ENCODE data around the gene TEX36.
"Not testable (repeated sequence)": the region's sequence is repeated elsewhere in the genome, so short reads cannot be mapped to it uniquely, and the experiment has no call there.

The TEX36 gene

GRCh38 chr10:125628104-125629049 lies 54.6 kb downstream of the TEX36 start:
- no peak for DNase-seq

DNA sequence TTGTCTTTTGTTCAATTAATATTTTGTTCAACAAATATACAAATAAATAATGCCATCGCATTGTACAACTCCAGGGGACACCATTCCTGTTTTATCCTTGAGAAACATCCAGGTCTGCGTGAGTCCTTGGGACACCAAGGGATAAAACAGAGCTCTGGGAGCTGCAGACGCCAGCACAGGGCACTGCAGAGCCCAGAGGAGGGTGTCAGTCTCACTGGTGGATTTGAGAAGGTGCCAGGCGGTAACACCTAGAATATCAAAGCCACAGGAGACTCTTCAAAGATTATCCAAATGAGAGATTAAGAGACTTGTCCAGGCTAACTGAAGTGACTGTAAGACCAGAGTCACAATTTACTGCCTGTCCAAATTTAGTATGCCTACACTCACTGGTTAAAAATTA lies 55.3 kb downstream of the TEX36 start:
- no peak for DNase-seq

DNA sequence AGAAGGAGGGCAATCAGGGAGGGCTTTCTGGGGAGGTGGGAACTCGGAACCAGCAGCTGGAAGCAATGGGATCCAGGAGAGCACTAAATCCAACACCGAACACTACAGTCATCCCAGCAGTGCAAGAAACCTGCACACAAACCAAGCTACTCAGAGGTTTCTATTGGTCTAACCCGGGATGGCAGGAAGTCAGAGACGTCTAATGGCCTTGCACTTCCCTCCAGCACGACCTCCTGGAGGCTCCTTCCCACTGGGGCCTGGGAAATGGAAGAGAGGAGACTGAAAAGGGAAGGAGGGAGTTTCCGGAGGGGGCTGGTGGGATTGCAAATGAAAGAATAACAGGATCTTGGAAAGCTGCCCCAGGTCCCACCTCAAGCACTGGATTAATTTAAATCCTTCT lies 56.3 kb downstream of the TEX36 start:
- DNase-seq, result no peak

DNA sequence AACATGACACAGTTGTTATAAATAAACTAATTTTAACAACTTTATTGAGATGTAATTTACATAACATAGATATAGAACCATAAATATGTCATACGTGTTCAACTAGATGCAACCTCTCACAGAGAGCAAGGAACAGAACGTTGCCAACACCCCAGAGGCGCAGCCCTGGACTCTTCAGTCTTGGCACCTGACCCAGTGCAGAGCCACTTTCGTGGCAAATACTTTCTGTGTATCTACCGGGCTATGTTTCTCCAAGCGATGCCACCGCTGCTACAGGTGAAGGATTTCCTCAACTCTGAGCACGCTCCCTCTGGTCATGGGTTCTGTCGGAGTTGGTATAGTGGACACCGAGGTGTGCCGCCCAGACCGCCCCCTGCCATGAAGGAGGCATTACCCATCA lies 57.4 kb downstream of the TEX36 start:
- DNase-seq, result no peak

DNA sequence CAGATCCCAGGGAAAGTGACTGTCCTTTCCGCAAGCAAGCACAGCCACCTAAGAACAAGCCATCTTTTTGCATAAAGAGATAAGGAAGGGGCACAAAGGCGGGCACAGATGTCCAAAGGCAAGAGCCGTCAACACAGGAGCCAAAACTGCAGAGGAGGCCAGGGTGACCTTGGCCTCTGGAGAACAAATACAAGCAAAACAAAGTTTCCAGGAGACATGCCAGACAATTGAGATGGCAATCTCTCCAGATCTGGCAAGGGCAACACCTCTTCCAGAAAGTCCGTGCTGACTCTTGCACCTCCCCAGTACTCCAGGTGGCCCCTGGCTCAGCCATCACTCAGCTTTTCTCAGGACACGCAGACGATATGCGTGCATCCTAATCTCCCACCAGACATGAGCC lies 58.2 kb downstream of the TEX36 start:
- DNase-seq, result no peak

DNA sequence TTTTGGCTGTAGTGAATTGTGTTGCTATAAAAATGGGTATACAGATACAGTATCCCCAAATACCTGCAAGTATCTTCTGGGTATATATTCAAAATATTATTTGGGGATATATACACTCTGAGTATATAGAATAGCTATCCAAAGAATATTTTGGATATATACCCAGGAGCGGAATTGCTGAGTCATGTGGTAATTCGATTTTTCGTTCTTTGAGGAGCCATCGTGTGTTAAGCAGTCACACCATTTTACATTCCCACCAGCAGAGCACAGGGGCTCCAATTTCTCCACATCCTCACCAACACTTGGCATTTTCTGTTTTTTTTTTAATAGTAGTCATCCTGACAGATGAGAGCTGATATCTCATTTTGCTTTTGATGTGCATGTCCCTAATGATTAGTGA lies 61.9 kb downstream of the TEX36 start:
- no peak for DNase-seq

DNA sequence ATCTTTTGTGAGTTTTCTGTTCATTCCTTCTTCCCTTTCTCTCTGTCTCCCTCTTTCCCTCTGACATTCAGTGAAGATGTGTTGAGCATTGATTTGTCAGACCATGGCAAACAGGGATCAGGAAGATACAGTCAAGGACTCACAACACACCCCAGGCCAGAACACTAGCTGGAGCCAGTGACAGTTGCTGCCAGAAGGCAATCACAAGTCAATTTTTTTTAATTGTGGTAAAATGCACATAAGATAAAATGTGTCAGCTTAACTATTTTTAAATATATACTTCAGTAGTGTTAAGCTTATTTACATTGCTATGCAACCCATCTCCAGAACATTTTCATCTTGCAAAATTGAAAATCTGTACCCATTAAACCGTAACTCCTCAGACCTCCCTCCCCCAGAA lies 62.6 kb downstream of the TEX36 start:
- no peak for DNase-seq

GRCh38 chr10:125613062-125613461 lies 69.9 kb downstream of the TEX36 start:
- not testable (repeated sequence) for DNase-seq

DNA sequence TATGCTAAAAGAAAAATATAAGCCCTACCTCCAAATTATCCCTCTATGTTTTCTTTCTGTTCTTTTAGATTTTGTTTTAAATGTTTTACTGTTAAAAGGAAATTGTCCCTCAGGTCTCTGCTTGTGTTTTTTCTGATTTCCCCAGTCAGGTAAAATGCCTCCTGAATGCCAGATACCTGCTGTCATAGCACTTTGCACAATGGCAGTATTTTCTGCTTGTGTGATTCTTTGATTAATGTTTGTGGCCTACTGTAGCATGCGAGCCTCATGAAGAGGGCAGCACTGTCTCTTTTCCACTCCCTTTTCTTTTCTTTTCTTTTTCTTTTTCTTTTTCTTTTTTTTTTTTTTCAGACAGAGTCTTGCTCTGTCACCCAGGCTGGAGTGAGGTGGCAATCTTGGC lies 71.2 kb downstream of the TEX36 start:
- DNase-seq, result no peak

GRCh38 chr10:125611216-125611615 lies 71.7 kb downstream of the TEX36 start:
- no peak for DNase-seq

GRCh38 chr10:125609859-125610258 lies 73.1 kb downstream of the TEX36 start:
- no peak for DNase-seq

DNA sequence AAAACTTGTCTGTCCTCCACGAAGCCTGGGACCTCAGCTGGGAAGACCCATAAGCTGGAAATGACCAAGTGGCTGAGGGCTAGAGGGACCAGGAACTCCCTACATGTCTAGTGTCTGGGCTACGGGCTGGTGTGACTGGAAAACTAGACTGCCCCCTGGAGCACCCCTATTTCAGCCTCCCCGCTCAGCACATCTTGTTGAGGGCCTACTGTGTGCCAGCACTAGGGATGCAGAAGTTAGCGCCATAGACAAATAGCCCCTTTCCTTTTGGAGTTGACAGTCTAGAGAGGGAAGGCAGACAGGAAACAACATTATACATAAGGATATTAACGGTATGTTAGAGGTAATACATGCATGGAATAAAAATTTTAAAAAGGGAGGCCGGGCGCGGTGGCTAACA lies 74.5 kb downstream of the TEX36 start:
- DNase-seq, result no peak

DNA sequence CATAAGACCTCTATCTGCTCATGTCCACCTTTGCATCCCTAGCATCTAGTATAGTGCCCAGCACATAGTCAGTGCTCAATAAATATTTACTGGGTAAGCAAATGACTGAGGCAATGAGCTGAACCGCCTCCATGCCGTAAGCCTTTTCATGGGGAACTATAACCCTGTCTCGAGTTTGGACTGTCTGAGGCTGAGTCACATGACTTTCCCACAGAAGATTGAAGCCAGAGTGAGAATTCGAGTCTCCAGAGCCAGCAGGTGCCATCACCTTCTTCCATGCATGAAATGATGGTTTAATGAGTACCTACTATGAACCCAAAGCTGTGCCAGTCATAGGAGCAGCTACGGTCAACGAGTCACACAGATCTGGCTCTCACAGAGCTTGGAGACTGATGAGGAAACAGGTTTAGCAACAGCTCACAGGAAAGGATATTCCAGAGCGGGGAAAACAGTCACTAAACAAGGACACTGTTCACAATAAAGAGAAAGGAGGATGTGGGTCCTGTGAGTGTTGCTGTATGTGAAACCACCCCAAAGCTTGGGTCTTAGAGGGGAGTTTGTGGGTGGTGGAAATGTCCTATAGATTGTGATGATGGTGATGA lies 75.2 kb downstream of the TEX36 start:
- no peak for DNase-seq

DNA sequence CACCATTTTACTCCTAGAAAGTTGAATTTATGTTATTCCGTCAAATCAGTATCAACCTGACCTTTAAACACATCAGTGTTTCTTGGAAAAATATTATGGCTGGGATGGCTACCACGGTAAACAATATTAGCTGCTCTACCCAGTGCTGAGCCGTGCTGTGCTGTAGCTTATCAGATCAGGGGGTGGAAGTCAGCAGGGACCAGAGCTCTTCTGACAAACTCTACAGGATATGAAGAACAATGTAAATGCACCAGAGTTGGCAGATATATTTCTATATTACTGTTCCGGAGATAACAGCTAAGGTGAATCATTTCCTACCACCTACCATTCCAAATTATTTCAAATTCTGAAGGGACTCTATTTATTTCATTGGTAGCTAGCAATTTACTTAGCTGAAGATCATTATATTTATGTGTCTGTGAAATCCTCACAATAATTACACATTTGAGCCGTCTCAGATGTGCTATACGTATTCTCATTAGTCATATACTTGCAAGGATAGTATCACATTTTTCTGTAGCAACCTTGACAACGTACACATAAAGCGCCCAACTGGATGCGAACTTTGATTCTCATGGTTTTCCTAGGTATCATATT lies 76.5 kb downstream of the TEX36 start:
- no peak for DNase-seq
